Smooth muscle cell (in vitro differentiated cells): ENCODE data around the gene OR13A1. TPM values are rescaled to one million over a fixed set of nuclear protein-coding genes. Genes with fewer than 3 reads are reported as not detected.
A peak's percentile ranks its signal among the peaks of the same experiment; 100 is the strongest.
"Not testable (repeated sequence)": the region's sequence is repeated elsewhere in the genome, so short reads cannot be mapped to it uniquely, and the experiment has no call there.

Experiments
- DNase-seq: peaks from one replicate; lab custom pipeline; 2025; ENCODE audit not compliant: unreplicated experiment; lab: John Stamatoyannopoulos, UW
- H2AFZ ChIP-seq: fragments of 200-600 bp; sonication (generic); 2 replicates; pipeline ENCODE4 v1.6.0; 2016; ENCODE audit warnings: antibody characterized with exemption, low read depth, mild to moderate bottlenecking
- H3F3A ChIP-seq: fragments of 200-600 bp; sonication (generic); 2 replicates; pipeline ENCODE4 v1.6.0; 2017; ENCODE audit warnings: antibody characterized with exemption, low read depth
- H3K27ac ChIP-seq: fragments of 200-600 bp; sonication (generic); 2 replicates; pipeline ENCODE4 v1.5.1; 2016; ENCODE audit warnings: low read depth, mild to moderate bottlenecking
- H3K27me3 ChIP-seq: fragments of 200-600 bp; sonication (generic); 2 replicates; pipeline ENCODE4 v1.6.1; 2016; ENCODE audit warnings: low read depth, mild to moderate bottlenecking
- H3K36me3 ChIP-seq: fragments of 200-600 bp; sonication (generic); 2 replicates; pipeline ENCODE4 v1.5.1; 2016; ENCODE audit warnings: low read depth
- H3K4me1 ChIP-seq: fragments of 200-600 bp; sonication (generic); 2 replicates; pipeline ENCODE4 v1.5.1; 2016; ENCODE audit warnings: low read depth
- H3K4me2 ChIP-seq: fragments of 200-600 bp; sonication (generic); 2 replicates; pipeline ENCODE4 v1.6.0; 2016; ENCODE audit warnings: mild to moderate bottlenecking
- H3K4me3 ChIP-seq: fragments of 200-600 bp; sonication (generic); 2 replicates; pipeline ENCODE4 v1.5.1; 2016; ENCODE audit warnings: mild to moderate bottlenecking
- H3K79me2 ChIP-seq: fragments of 200-600 bp; sonication (generic); 2 replicates; pipeline ENCODE4 v1.6.0; 2016; ENCODE audit warnings: low read depth, mild to moderate bottlenecking
- H3K9ac ChIP-seq: fragments of 200-600 bp; sonication (generic); 2 replicates; pipeline ENCODE4 v1.6.0; 2016; ENCODE audit warnings: low read depth
- H3K9me3 ChIP-seq: fragments of 200-600 bp; sonication (generic); replicated peaks from 2 replicates; pipeline ENCODE4 v1.5.1; 2016; ENCODE audit warnings: low read depth
- H4K20me1 ChIP-seq: fragments of 200-600 bp; sonication (generic); 2 replicates; pipeline ENCODE4 v1.6.0; 2016; ENCODE audit warnings: low read depth
- CTCF ChIP-seq: fragments of 200-600 bp; sonication (generic); IDR thresholded peaks from 2 replicates; pipeline ENCODE4 v1.5.1; 2017; ENCODE audit warnings: borderline replicate concordance, mild to moderate bottlenecking, antibody characterized with exemption; ENCODE audit not compliant: insufficient read depth, poor library complexity, severe bottlenecking
- WGBS: methylation state at CpG from one replicate; pipeline ENCODE4 v1.1.7; 2016; ENCODE audit warnings: low lambda C conversion rate; 5-methylcytosine and 5-hydroxymethylcytosine counted together
- polyA plus RNA-seq: library from polyadenylated mRNA; unstranded; fragments of >200 nt; fragmentation: Nextera tagmentation; extraction: Ambion mirVana; gene quantifications from 2 replicates; pipeline ENCODE4 v1.2.1, GENCODE V29; 2016
- total RNA-seq: library from RNA; depleted of rRNA; stranded (reverse); fragments of >200 nt; gene quantifications from 2 replicates; pipeline ENCODE4 v1.2.3, GENCODE V29; 2014

OR13A1 gene, protein sequence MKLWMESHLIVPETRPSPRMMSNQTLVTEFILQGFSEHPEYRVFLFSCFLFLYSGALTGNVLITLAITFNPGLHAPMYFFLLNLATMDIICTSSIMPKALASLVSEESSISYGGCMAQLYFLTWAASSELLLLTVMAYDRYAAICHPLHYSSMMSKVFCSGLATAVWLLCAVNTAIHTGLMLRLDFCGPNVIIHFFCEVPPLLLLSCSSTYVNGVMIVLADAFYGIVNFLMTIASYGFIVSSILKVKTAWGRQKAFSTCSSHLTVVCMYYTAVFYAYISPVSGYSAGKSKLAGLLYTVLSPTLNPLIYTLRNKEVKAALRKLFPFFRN
- total RNA-seq (0.67 TPM in 1 of 2 replicates, not detected in the other), polyA plus RNA-seq (not detected in 2 replicates)

DNA sequence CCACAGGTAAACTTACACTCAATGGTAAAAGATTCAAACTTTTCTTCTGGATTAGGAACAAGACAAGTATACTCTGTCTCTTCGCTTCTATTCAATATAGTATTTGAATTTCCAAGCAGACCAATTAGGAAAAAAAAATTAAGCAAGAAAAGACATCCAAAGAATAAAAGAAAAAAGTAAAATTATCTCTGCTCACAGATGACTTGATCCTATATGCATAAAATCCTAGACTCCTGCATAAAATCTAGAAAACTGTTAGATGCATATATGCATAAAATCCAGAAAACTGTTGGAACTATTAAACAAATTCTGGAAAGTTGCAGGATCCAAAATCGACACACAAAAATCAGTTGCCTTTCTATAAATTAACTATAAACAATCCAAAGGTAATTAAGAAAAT, at the start of gene OR13A1:
Gene OR13A1, minus strand, starts transcription at position 101 of the 400 bp plus-strand sequence. CDS start 11,186 bp downstream, outside the sequence.
- H4K20me1 ChIP-seq: no peaks in the 10 kb centered on the region
- WGBS: 83% methylated on average over 2 of the region's 2 CpGs
- no peaks in the 10 kb centered on the region for H3K4me1 ChIP-seq
- no peaks in the 10 kb centered on the region for H3K36me3 ChIP-seq
- H3K27ac ChIP-seq: no peak within 1 kb of the TSS
- H3K9ac ChIP-seq: no peak within 1 kb of the TSS
- no peaks in the 10 kb centered on the region for H3K27me3 ChIP-seq
- no peak for DNase-seq
- TF ChIP-seq CTCF: no peak
- no peaks in the 10 kb centered on the region for H3K9me3 ChIP-seq
- no peaks in the 10 kb centered on the region for H3F3A ChIP-seq
- H3K79me2 ChIP-seq: no peaks in the 10 kb centered on the region
- H3K4me2 ChIP-seq: no peak within 1 kb of the TSS
- no peak within 1 kb of the TSS for H3K4me3 ChIP-seq
- no peak within 1 kb of the TSS for H2AFZ ChIP-seq

DNA sequence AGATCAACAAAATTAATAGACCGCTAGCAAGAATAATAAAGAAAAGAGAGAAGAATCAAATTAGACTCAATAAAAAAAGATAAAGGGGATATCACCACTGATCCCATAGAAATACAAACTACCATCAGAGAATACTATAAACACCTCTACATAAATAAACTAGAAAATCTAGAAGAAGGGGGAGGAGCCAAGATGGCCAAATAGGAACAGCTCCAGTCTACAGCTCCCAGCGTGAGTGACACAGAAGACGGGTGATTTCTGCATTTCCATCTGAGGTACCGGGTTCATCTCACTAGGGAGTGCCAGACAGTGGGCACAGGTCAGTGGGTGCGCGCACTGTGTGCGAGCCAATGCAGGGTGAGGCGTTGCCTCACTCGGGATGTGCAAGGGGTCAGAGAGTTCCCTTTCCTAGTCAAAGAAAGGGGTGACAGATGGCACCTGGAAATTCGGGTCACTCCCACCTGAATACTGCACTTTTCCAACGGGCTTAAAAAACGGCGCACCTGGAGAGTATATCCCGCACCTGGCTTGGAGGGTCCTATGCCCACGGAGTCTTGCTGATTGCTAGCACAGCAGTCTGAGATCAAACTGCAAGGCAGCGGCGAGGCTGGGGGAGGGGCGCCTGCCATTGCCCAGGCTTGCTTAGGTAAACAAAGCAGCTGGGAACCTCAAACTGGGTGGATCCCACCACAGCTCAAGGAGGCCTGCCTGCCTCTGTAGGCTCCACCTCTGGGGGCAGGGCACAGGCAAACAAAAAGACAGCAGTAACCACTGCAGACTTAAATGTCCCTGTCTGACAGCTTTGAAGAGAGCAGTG, 46.8 kb upstream of the OR13A1 start:
- H3K27me3 ChIP-seq, H3K79me2 ChIP-seq, H3K9ac ChIP-seq, H3K9me3 ChIP-seq, H3K27ac ChIP-seq, H4K20me1 ChIP-seq, DNase-seq, H3F3A ChIP-seq, H3K4me1 ChIP-seq, H3K36me3 ChIP-seq: not testable (repeated sequence)
- Histone ChIP-seq H3K4me3 (peak overlapping the region; percentile 53), H2AFZ (peak overlapping the region; percentile 41), H3K4me2 (peak overlapping the region; percentile 84)
- 16% methylated on average over 18 of the region's 18 CpGs for WGBS

DNA sequence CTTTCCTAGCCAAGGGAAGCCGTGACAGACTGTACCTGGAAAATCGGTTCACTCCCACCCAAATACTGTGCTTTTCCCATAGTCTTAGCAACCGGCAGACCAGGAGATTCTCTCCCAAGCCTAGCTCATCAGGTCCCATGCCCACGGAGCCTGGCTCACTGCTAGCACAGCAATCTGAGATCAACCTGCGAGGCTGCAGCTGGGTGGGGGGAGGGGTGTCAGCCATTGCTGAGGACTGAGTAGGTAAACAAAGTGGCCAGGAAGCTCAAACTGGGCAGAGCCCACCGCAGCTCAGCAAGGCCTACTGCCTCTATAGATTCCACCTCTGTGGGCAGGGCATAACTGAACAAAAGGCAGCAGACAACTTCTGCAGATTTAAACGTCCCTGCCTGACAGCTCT, 43.6 kb upstream of the OR13A1 start:
- not testable (repeated sequence) for H3K36me3 ChIP-seq, H3K4me2 ChIP-seq, H3F3A ChIP-seq, DNase-seq, H3K79me2 ChIP-seq, H3K27me3 ChIP-seq, H3K9me3 ChIP-seq, H3K27ac ChIP-seq, H3K4me3 ChIP-seq, H3K9ac ChIP-seq, H2AFZ ChIP-seq, H3K4me1 ChIP-seq, H4K20me1 ChIP-seq
- 65% methylated on average over 7 of the region's 7 CpGs for WGBS

DNA sequence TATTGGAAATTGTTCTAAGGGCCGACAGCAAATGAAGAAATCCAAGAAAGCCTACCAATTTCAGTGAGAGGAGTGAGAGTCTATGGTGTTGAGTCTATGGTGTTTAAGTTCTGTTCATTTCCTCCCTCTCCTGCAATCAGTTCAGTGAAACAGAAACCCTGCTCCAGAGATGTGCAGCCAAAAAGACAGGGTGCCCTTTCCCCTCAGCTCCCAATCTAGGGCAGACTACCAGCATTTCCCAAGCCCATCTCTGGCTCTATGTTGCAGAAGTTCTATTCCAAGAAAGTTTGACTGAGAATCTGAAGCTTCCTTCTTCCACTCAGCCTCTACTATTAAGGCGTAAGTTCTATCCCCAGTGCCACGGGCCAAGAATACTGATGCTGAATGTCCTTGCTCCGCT, 40.1 kb upstream of the OR13A1 start:
- Histone ChIP-seq H3K27ac (no peak overlapping the region), H3K9me3 (no peaks in the 10 kb centered on the region), H3K27me3 (no peaks in the 10 kb centered on the region), H3F3A (no peaks in the 10 kb centered on the region), H2AFZ (no peak overlapping the region), H3K79me2 (no peaks in the 10 kb centered on the region), H3K4me2 (no peak overlapping the region), H4K20me1 (no peaks in the 10 kb centered on the region), H3K36me3 (no peaks in the 10 kb centered on the region), H3K4me1 (no peaks in the 10 kb centered on the region), H3K9ac (no peak overlapping the region), H3K4me3 (no peak overlapping the region)
- WGBS: 92% methylated on average over 4 of the region's 4 CpGs
- TF ChIP-seq CTCF: no peak
- no peak for DNase-seq
